T-cell (primary cell): ENCODE data around the gene GABRA5. TPM values are rescaled to one million over a fixed set of nuclear protein-coding genes. Genes with fewer than 3 reads are reported as not detected.

ENCODE experiments used
- ATAC-seq, 4 experiments: fragments of 200-7000 bp in 3 of 4; fragments of 150-1000 bp in 1 of 4; cut with Tn5 transposase; replicated peaks in 1 of 4; 1 replicate in 3 of 4; 2 replicates in 1 of 4; pipeline ENCODE4 v1.10.0; 2021; ENCODE audit warnings: moderate library complexity in 3 of 4, mild to moderate bottlenecking in 2 of 4, moderate number of reproducible peaks in 1 of 4
- CTCF ChIA-PET, 2 donors: fragments of 300-600 bp; sonication (Branson Sonifier 250); formaldehyde crosslinking; loops; one replicate each; lab custom pipeline; 2022; ENCODE audit warnings: antibody characterized with exemption in 2 of 2; lab: Charles Lee
- POLR2A ChIA-PET, 2 donors: fragments of 300-600 bp; sonication (Branson Sonifier 250); formaldehyde crosslinking; loops; one replicate each; lab custom pipeline; 2022; ENCODE audit warnings: antibody characterized with exemption in 2 of 2; lab: Charles Lee
- DNase-seq, 35 experiments: peaks; one replicate each; pipeline versions ENCODE4 v3.0.0 to v3.0.0-alpha.2; 2013 to 2023
- H3K27ac ChIP-seq: one replicate; pipeline ENCODE4 v1.5.1; 2013; ENCODE audit warnings: low read length
- H3K27me3 ChIP-seq, 2 experiments: replicated peaks in 1 of 2; 1 replicate in 1 of 2; 2 replicates in 1 of 2; pipeline versions ENCODE4 v1.6.1 to v1.7.0; 2013; ENCODE audit warnings: low read length in 1 of 2, mixed read lengths in 1 of 2; ENCODE audit not compliant: control insufficient read depth in 2 of 2, insufficient read depth in 2 of 2; ENCODE audit errors: extremely low read depth in 1 of 2
- H3K36me3 ChIP-seq, 2 donors: 1 replicate in 1 of 2; 2 replicates in 1 of 2; pipeline versions ENCODE4 v1.6.1 to v1.7.0; 2013; ENCODE audit warnings: low read length in 1 of 2; ENCODE audit not compliant: control insufficient read depth in 2 of 2, insufficient read depth in 1 of 2; ENCODE audit errors: extremely low read depth in 1 of 2
- H3K4me1 ChIP-seq, 2 experiments: 1 replicate in 1 of 2; 2 replicates in 1 of 2; pipeline versions ENCODE4 v1.6.1 to v1.7.0; 2013; ENCODE audit warnings: low read length in 2 of 2, mixed read lengths in 1 of 2; ENCODE audit not compliant: insufficient read depth in 2 of 2, control insufficient read depth in 1 of 2; ENCODE audit errors: extremely low read depth in 1 of 2
- H3K4me3 ChIP-seq, 2 donors: 1 replicate in 1 of 2; 2 replicates in 1 of 2; pipeline versions ENCODE4 v1.5.1 to v1.7.0; 2013; ENCODE audit warnings: mild to moderate bottlenecking in 2 of 2, low read length in 1 of 2, moderate library complexity in 1 of 2; ENCODE audit not compliant: control insufficient read depth in 1 of 2; ENCODE audit errors: extremely low read depth in 1 of 2
- H3K9me3 ChIP-seq: 2 replicates; pipeline ENCODE4 v1.7.0; 2013
- H3K27ac Mint-ChIP-seq, 2 donors: one replicate each; pipeline ENCODE4 v1.8.0; 2020 to 2021; ENCODE audit warnings: mild to moderate bottlenecking in 2 of 2, mixed read lengths in 2 of 2
- H3K27me3 Mint-ChIP-seq, 2 donors: one replicate each; pipeline ENCODE4 v1.8.0; 2021 to 2022; ENCODE audit warnings: mixed read lengths in 2 of 2
- H3K36me3 Mint-ChIP-seq: one replicate; pipeline ENCODE4 v1.8.0; 2021; ENCODE audit warnings: mixed read lengths
- H3K4me1 Mint-ChIP-seq, 3 donors: one replicate each; pipeline ENCODE4 v1.8.0; 2020 to 2022; ENCODE audit warnings: mixed read lengths in 3 of 3, mild to moderate bottlenecking in 1 of 3
- H3K4me3 Mint-ChIP-seq, 3 donors: one replicate each; pipeline ENCODE4 v1.8.0; 2020 to 2022; ENCODE audit warnings: mild to moderate bottlenecking in 3 of 3, mixed read lengths in 3 of 3, moderate library complexity in 3 of 3
- H3K9me3 Mint-ChIP-seq, 3 donors: one replicate each; pipeline ENCODE4 v1.8.0; 2020 to 2022; ENCODE audit warnings: mixed read lengths in 3 of 3
- WGBS: methylation state at CpG from one replicate; pipeline ENCODE4 v1.1.5; 2013; ENCODE audit warnings: missing lambda C conversion rate; ENCODE audit not compliant: insufficient coverage; 5-methylcytosine and 5-hydroxymethylcytosine counted together
- total RNA-seq, 35 experiments: library from RNA in 6 of 35; stranded (reverse) in 6 of 35; fragments of 120-200 nt in 1 of 35; gene quantifications; one replicate each; pipeline versions ENCODE4 v1.2.1 to v1.2.4 and lab custom pipeline; 2013 to 2026

Gene GABRA5
- total RNA-seq, 5 donors from 2014 or later (not counting 1 experiment from before 2014, with no cell fraction given), result not detected

DNA sequence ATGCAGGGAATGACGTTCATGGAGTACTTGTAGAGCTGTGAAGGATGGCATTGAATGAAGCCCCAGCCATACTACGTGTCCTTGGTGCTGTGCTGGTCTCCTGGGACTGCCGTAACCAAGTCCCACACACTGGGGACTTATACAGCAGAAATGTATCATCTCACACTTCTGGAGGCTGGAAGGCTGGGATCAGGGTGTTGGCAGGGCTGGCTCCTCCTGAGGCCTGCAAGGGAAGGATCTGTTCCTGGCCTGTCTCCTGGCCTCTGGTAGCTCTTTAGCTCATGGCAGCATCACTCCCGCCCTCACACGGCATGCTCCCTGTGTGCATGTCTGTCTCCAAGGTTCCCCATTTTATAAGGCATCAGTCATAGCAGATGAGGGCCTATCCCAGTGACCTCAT, 74.6 kb downstream of the GABRA5 start:
- Histone ChIP-seq H3K27me3 (no peaks in the 10 kb centered on the region), H3K36me3 (no peaks in the 10 kb centered on the region), H3K4me1 (no peaks in the 10 kb centered on the region), H3K27ac (no peak overlapping the region), H3K9me3 (no peaks in the 10 kb centered on the region), H3K4me3 (no peak overlapping the region)
- 74% methylated on average over 4 of the region's 5 CpGs for WGBS
- no peak for DNase-seq
- POLR2A ChIA-PET, result no interaction called here
- ATAC-seq, result no peak
- no peak overlapping the region for H3K4me3 Mint-ChIP-seq
- no peaks in the 10 kb centered on the region for H3K27me3 Mint-ChIP-seq
- peaks cover 0 to 5% (median 4%) of the 10 kb centered on the region in 3 donors for H3K9me3 Mint-ChIP-seq
- H3K27ac Mint-ChIP-seq, result no peak overlapping the region
- no peaks in the 10 kb centered on the region for H3K4me1 Mint-ChIP-seq
- CTCF ChIA-PET, result no interaction called here
- H3K36me3 Mint-ChIP-seq, result no peaks in the 10 kb centered on the region

DNA sequence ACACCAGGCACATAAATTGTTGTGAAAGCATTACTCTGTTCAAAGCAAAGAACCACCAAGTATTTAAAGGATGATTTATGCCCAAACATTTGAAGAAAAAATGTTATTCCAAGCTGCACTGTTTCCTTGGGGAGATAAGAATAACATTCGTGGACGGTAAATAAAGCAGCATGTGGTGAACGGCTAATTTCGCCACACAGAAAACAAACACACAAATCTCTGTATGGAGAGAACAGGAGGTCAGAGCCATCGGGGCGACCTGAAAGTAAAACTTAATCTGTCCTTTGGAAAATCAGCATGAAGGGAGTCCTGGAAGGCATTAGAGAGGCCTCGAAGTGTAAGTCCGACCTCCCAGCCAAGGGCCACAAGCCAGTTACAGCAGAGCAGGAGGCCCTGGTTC, 77.0 kb downstream of the GABRA5 start:
- H3K9me3 ChIP-seq, result no peaks in the 10 kb centered on the region
- no peaks in the 10 kb centered on the region for H3K4me1 ChIP-seq
- Mint-ChIP-seq H3K9me3 (peaks cover 0 to 5% (median 4%) of the 10 kb centered on the region in 3 donors), H3K4me3 (no peak overlapping the region), H3K27ac (no peak overlapping the region), H3K27me3 (no peaks in the 10 kb centered on the region), H3K4me1 (no peaks in the 10 kb centered on the region), H3K36me3 (no peaks in the 10 kb centered on the region)
- H3K27me3 ChIP-seq, result no peaks in the 10 kb centered on the region
- WGBS, result 86% methylated on average over 2 of the region's 8 CpGs
- ATAC-seq (no peak), DNase-seq (no peak)
- no peak overlapping the region for H3K27ac ChIP-seq
- ChIA-PET CTCF (no interaction called here), POLR2A (no interaction called here)
- H3K36me3 ChIP-seq, result no peaks in the 10 kb centered on the region
- no peak overlapping the region for H3K4me3 ChIP-seq

DNA sequence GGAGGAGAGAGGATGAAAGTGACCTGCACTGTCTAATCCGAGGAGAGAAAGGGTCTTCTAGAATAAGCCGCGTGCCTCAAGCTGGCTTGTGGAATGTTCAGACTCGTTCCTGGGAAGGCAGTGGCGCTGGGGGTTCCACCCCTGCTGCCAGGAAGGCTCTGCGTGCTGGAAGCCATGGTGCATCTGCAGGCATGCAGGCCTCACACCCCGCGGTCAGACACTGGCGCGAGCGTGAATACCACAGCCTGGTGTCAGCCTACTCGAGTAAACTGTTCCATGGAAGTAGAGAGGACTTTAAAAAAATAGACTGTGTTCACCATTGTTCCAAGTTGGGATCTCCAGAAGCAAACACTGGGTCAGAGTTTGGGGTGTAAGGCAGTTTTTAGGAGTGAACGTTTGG, 78.2 kb downstream of the GABRA5 start:
- CTCF ChIA-PET, result no interaction called here
- Mint-ChIP-seq H3K27me3 (no peaks in the 10 kb centered on the region), H3K36me3 (no peaks in the 10 kb centered on the region), H3K9me3 (peaks cover 0 to 5% (median 4%) of the 10 kb centered on the region in 3 donors), H3K4me1 (no peaks in the 10 kb centered on the region), H3K4me3 (no peak overlapping the region), H3K27ac (no peak overlapping the region)
- Histone ChIP-seq H3K4me1 (no peaks in the 10 kb centered on the region), H3K9me3 (no peaks in the 10 kb centered on the region), H3K36me3 (no peaks in the 10 kb centered on the region), H3K27ac (no peak overlapping the region), H3K27me3 (no peaks in the 10 kb centered on the region), H3K4me3 (no peak overlapping the region)
- DNase-seq (no peak), ATAC-seq (no peak)
- POLR2A ChIA-PET, result no interaction called here
- 78% methylated on average over 13 of the region's 13 CpGs for WGBS

DNA sequence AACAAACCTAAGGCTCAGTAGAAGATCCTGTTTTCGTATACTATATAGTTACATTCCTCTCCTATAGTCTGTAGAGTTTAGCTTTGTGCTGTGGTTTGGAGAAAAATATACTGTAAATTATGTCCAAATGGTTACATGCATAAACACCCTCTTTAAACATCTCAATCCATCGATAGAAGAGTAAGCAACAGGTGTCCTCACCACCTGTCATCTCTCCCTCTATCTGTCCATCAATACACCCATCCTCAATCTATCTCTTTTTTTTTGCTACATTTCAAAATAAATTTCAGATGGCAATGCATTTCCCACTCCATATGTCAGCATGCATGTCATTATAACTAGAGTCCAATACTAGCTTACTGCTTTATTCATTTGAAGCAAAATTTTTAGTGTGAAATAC, 83.1 kb downstream of the GABRA5 start:
- CTCF ChIA-PET, result no interaction called here
- Mint-ChIP-seq H3K27ac (no peak overlapping the region), H3K4me3 (no peak overlapping the region)

DNA sequence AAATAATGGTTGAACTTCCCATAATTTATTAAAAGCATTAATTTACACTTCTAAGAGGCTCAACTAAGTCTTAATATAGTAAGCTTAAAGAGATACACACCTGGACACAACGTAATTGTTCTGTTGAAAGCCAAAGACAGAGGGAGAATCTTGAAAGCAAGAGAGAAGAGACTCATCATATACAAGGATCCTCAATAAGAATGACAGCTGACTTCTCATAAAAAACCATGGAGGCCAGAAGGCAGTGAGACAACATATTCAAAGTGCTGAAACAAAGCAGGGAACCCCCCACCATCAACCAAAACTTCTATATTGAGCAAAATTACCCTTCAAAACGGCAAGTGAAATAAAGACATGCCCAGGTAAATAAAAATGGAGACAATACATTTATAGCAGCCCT, 87.5 kb downstream of the GABRA5 start:
- no peaks in the 10 kb centered on the region for H3K36me3 ChIP-seq
- Mint-ChIP-seq H3K4me1 (no peaks in the 10 kb centered on the region), H3K36me3 (no peaks in the 10 kb centered on the region), H3K9me3 (peaks cover 6 to 17% (median 14%) of the 10 kb centered on the region in 3 donors), H3K27me3 (no peaks in the 10 kb centered on the region), H3K27ac (no peak overlapping the region), H3K4me3 (no peak overlapping the region)
- H3K4me1 ChIP-seq, result no peaks in the 10 kb centered on the region
- DNase-seq (no peak), ATAC-seq (no peak)
- no peak overlapping the region for H3K27ac ChIP-seq
- ChIA-PET POLR2A (no interaction called here), CTCF (no interaction called here)
- H3K4me3 ChIP-seq, result no peak overlapping the region
- WGBS, result no CpG with 5 or more reads among the region's 2 CpGs
- H3K27me3 ChIP-seq, result no peaks in the 10 kb centered on the region
- H3K9me3 ChIP-seq, result no peaks in the 10 kb centered on the region

More for the DNA sequence above, 83.1 kb downstream of the GABRA5 start:
- Histone ChIP-seq H3K36me3 (no peaks in the 10 kb centered on the region), H3K4me1 (no peaks in the 10 kb centered on the region), H3K4me3 (no peak overlapping the region), H3K9me3 (no peaks in the 10 kb centered on the region), H3K27ac (no peak overlapping the region), H3K27me3 (no peaks in the 10 kb centered on the region)
- 69% methylated on average over 1 of the region's 2 CpGs for WGBS
- ATAC-seq, result no peak
- DNase-seq, result no peak
- Mint-ChIP-seq H3K36me3 (no peaks in the 10 kb centered on the region), H3K4me1 (no peaks in the 10 kb centered on the region), H3K27me3 (no peaks in the 10 kb centered on the region), H3K9me3 (peaks cover 6 to 18% (median 14%) of the 10 kb centered on the region in 3 donors)
- POLR2A ChIA-PET, result no interaction called here

DNA sequence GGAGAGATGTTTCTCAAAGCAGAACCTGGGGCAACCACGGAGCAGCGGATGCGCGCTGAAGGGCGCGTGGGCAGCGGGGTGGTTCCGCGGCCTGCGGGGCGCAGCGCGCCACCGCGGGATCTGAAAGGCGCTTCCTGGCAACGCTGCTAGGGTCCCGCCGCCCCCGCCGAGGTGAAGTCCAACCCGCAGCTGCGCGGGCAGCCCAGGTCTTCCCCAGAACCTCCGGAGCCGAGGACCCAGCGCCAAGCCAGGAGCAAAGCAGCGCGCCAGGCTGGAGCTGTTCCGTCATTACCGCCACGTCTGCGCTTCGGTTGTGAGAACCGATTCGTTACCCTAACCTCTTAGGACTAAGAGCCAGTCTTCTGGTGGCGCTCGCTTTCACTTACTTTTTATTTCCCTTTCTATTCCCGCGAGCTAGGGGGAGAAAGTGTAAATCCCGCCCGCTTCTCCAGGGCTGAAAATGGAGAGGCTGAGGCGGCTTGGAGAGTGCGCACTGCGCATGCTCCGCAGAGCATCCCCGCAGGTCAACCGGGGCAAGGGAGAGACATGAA, 100.9 kb downstream of the GABRA5 start:
- no peaks in the 10 kb centered on the region for H3K4me1 ChIP-seq
- Mint-ChIP-seq H3K4me3 (no peak overlapping the region), H3K27me3 (peaks cover 13 to 23% of the 10 kb centered on the region in 2 donors), H3K4me1 (no peaks in the 10 kb centered on the region), H3K36me3 (no peaks in the 10 kb centered on the region), H3K27ac (no peak overlapping the region), H3K9me3 (peaks cover 0 to 6% (median 5%) of the 10 kb centered on the region in 3 donors)
- DNase-seq (no peak), ATAC-seq (no peak)
- no peak overlapping the region for H3K27ac ChIP-seq
- peaks cover 8 to 15% of the 10 kb centered on the region in 2 experiments for H3K27me3 ChIP-seq
- no peaks in the 10 kb centered on the region for H3K36me3 ChIP-seq
- 18% methylated on average over 38 of the region's 48 CpGs for WGBS
- H3K4me3 ChIP-seq, result no peak overlapping the region
- ChIA-PET CTCF (no interaction called here), POLR2A (interaction anchor here in 1 of 2 donors (0.6 kb wide), 1 partner anchor 994 kb away, joined by 3 read pairs; no protein-coding TSS in a partner anchor)
- no peaks in the 10 kb centered on the region for H3K9me3 ChIP-seq

DNA sequence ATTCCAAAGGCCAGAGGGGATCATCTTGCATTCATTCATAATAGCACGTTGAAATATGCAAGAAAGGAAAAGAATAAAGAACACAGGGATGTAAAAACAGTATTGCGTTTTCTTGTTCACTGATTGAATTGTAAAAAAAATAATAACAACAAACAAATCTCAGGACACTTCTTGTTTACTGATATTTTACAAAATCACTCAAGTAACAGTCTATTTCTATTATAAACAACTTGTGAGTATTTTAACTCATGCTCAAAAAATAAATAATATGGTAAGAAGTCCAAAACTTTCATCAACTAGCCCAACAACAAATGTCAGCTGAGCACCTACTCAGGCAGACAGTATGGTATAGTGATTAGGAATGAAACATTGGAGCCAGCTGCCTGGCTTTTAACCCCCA, 101.9 kb downstream of the GABRA5 start:
- Histone ChIP-seq H3K36me3 (no peaks in the 10 kb centered on the region), H3K27me3 (peaks cover 8 to 15% of the 10 kb centered on the region in 2 experiments), H3K9me3 (no peaks in the 10 kb centered on the region), H3K4me1 (no peaks in the 10 kb centered on the region), H3K27ac (no peak overlapping the region), H3K4me3 (no peak overlapping the region)
- Mint-ChIP-seq H3K9me3 (peaks cover 0 to 5% (median 4%) of the 10 kb centered on the region in 3 donors), H3K27ac (no peak overlapping the region), H3K4me1 (no peaks in the 10 kb centered on the region), H3K27me3 (peaks cover 13 to 26% of the 10 kb centered on the region in 2 donors), H3K4me3 (no peak overlapping the region), H3K36me3 (no peaks in the 10 kb centered on the region)
- ChIA-PET POLR2A (no interaction called here), CTCF (no interaction called here)
- WGBS, result no CpG with 5 or more reads among the region's 2 CpGs
- DNase-seq (no peak), ATAC-seq (no peak)
